Body of pancreas (tissue), 4 donors: ENCODE data around the gene TM6SF1. TPM values are rescaled to one million over a fixed set of nuclear protein-coding genes. Genes with fewer than 3 reads are reported as not detected.

ENCODE experiments used
- ATAC-seq: fragments of 150-250 bp; one replicate; pipeline ENCODE4 v1.9.1; 2016
- DNase-seq, 4 donors: peaks; one replicate each; pipeline ENCODE4 v3.0.0-alpha.2; 2019
- H3K27ac ChIP-seq, 4 donors: fragments of 200-600 bp; sonication (generic); 1 replicate in 3 of 4; 2 replicates in 1 of 4; pipeline versions ENCODE4 v1.5.1 to v1.6.1; 2016 to 2019; ENCODE audit warnings: mild to moderate bottlenecking in 1 of 4, mixed read lengths in 1 of 4, moderate library complexity in 1 of 4
- H3K27me3 ChIP-seq, 2 donors: fragments of 200-600 bp; sonication (generic); one replicate each; pipeline ENCODE4 v1.6.0; 2016; ENCODE audit warnings: mild to moderate bottlenecking in 1 of 2
- H3K36me3 ChIP-seq, 2 donors: fragments of 200-600 bp; sonication (generic); replicated peaks in 1 of 2; 2 replicates each; pipeline ENCODE4 v1.5.1; 2016; ENCODE audit warnings: low read depth in 2 of 2; ENCODE audit not compliant: insufficient read depth in 1 of 2
- H3K4me1 ChIP-seq: fragments of 200-600 bp; sonication (generic); one replicate; pipeline ENCODE4 v1.6.0; 2016
- H3K4me3 ChIP-seq, 2 donors: fragments of 200-600 bp; sonication (generic); 1 replicate in 1 of 2; 2 replicates in 1 of 2; pipeline ENCODE4 v1.5.1; 2016 to 2019
- H3K9me3 ChIP-seq, 3 donors: fragments of 200-600 bp; sonication (generic); 1 replicate in 2 of 3; 2 replicates in 1 of 3; pipeline ENCODE4 v1.5.1; 2016
- CTCF ChIP-seq, 7 experiments: fragments of 450-650 bp in 4 of 7; fragments of 200-600 bp in 3 of 7; sonication (generic) in 3 of 7; IDR thresholded peaks; one replicate each; pipeline ENCODE4 v1.5.1; 2016 to 2019; ENCODE audit warnings: antibody characterized with exemption in 7 of 7
- POLR2A ChIP-seq, 3 donors: fragments of 450-650 bp; IDR thresholded peaks; one replicate each; pipeline ENCODE4 v1.6.1; 2016; ENCODE audit warnings: antibody characterized with exemption in 3 of 3, mild to moderate bottlenecking in 2 of 3
- WGBS, 2 donors: methylation state at CpG; one replicate each; pipeline ENCODE4 v1.1.5; 2017; 5-methylcytosine and 5-hydroxymethylcytosine counted together
- intact Hi-C: fragments of 100-400 bp; cut with DNase I; formaldehyde crosslinking; loops from one replicate; pipeline ENCODE4 v1.15.1; 2023
- total RNA-seq, 2 donors: library from RNA; depleted of rRNA; stranded (reverse); fragments of >200 nt; gene quantifications; one replicate each; pipeline ENCODE4 v1.1.0, GENCODE V29; 2016

TM6SF1 gene
- total RNA-seq, 2 donors from 2014 or later = 1.8 to 2.3 TPM

GRCh38 chr15:83170474-83171165, 63.2 kb downstream of the TM6SF1 start:
- Histone ChIP-seq H3K4me1 (no peaks in the 10 kb centered on the region), H3K36me3 (no peaks in the 10 kb centered on the region), H3K4me3 (no peak overlapping the region), H3K27ac (no peak overlapping the region), H3K9me3 (no peaks in the 10 kb centered on the region), H3K27me3 (no peaks in the 10 kb centered on the region)
- intact Hi-C loops = no loop called here
- ATAC-seq (no peak), DNase-seq (no peak)
- 52 to 63% methylated on average over 4 of the region's 4 CpGs for WGBS, 2 donors
- TF ChIP-seq POLR2A (IDR thresholded peaks at IDR 0.05) (no peak), CTCF (IDR thresholded peaks at IDR 0.05) (no peak)

GRCh38 chr15:83174891-83175290, 67.4 kb downstream of the TM6SF1 start:
- Histone ChIP-seq H3K4me3 (no peak overlapping the region), H3K4me1 (no peaks in the 10 kb centered on the region), H3K36me3 (no peaks in the 10 kb centered on the region), H3K27me3 (no peaks in the 10 kb centered on the region), H3K27ac (no peak overlapping the region), H3K9me3 (no peaks in the 10 kb centered on the region)
- ATAC-seq (no peak), DNase-seq (no peak)
- WGBS, 2 donors = 84 to 86% methylated on average over 1 of the region's 1 CpG
- intact Hi-C loops = no loop called here
- TF ChIP-seq POLR2A (IDR thresholded peaks at IDR 0.05) (no peak), CTCF (IDR thresholded peaks at IDR 0.05) (no peak)

DNA sequence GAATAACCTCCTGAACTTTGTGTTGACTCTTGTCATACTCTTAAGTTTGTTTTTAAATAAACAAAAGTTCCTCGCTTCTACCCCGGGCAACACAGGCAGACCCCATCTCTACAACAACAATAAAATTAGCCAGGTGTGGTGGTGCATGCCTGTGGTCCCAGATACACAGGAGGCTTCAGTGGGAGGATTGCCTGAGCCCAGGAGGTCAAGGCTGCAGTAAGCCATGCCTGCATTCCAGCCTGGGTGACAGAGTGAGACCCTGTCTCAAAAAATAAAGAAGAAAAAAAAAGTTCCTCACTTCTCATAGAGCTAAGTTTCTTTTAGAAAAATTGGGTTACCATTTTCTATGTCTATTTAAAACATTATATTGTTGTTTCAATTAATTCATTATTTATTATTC, 70.9 kb downstream of the TM6SF1 start:
- H3K36me3 ChIP-seq = no peaks in the 10 kb centered on the region
- TF ChIP-seq POLR2A (IDR thresholded peaks at IDR 0.05) (no peak), CTCF (IDR thresholded peaks at IDR 0.05) (no peak)
- 58 to 75% methylated on average over 2 of the region's 2 CpGs for WGBS, 2 donors
- DNase-seq (no peak), ATAC-seq (no peak)
- H3K27ac ChIP-seq = no peak overlapping the region
- H3K9me3 ChIP-seq = no peaks in the 10 kb centered on the region
- intact Hi-C loops = no loop called here
- no peak overlapping the region for H3K4me3 ChIP-seq
- no peaks in the 10 kb centered on the region for H3K27me3 ChIP-seq
- no peaks in the 10 kb centered on the region for H3K4me1 ChIP-seq

GRCh38 chr15:83178869-83179325, 71.5 kb downstream of the TM6SF1 start:
- no peaks in the 10 kb centered on the region for H3K36me3 ChIP-seq
- DNase-seq (no peak), ATAC-seq (no peak)
- H3K27me3 ChIP-seq = no peaks in the 10 kb centered on the region
- H3K27ac ChIP-seq = no peak overlapping the region
- H3K9me3 ChIP-seq = no peaks in the 10 kb centered on the region
- TF ChIP-seq CTCF (IDR thresholded peaks at IDR 0.05) (no peak), POLR2A (IDR thresholded peaks at IDR 0.05) (no peak)
- 68 to 91% methylated on average over 3 of the region's 3 CpGs for WGBS, 2 donors
- no peak overlapping the region for H3K4me3 ChIP-seq
- no peaks in the 10 kb centered on the region for H3K4me1 ChIP-seq
- intact Hi-C loops = no loop called here

DNA sequence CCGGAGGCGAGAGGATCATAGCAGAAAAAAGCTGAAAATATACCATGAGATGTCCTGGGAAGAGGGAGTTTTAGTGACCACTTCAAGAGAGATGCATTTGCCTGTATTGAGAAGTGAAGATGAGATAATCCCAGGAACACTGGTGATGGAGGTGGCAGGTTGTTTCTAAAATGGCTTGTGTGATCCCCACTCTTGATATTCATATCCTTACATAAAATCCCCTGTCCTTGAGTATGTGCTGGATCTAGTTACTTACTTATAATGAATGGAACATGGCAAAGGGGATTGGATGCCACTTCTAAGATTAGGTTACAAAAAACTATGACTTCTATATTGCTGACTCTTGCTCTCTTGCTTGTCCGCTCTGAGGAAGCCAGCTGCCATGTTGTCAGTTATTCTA, 78.1 kb downstream of the TM6SF1 start:
- no peaks in the 10 kb centered on the region for H3K4me1 ChIP-seq
- no peaks in the 10 kb centered on the region for H3K9me3 ChIP-seq
- H3K27me3 ChIP-seq = no peaks in the 10 kb centered on the region
- intact Hi-C loops = no loop called here
- no peak for TF ChIP-seq CTCF (IDR thresholded peaks at IDR 0.05)
- TF ChIP-seq POLR2A (IDR thresholded peaks at IDR 0.05) = no peak
- H3K4me3 ChIP-seq = no peak overlapping the region
- H3K36me3 ChIP-seq = no peaks in the 10 kb centered on the region
- DNase-seq (no peak), ATAC-seq (no peak)
- 92 to 96% methylated on average over 3 of the region's 3 CpGs for WGBS, 2 donors
- H3K27ac ChIP-seq = no peak overlapping the region
